GM12891 (cell line): ENCODE results near the gene CD300H.
"Not testable (repeated sequence)": the region's sequence is repeated elsewhere in the genome, so short reads cannot be mapped to it uniquely, and the experiment has no call there.

Source experiments
- DNase-seq: peaks from one replicate; pipeline ENCODE4 v3.0.0; 2011; ENCODE audit warnings: low spot score; ENCODE audit not compliant: insufficient read length
- FAIRE-seq: peaks from 2 replicates; lab custom pipeline; 2011; peaks lifted over from hg19 to GRCh38; lab: Jason Lieb, UNC
- PAX5 ChIP-seq: IDR thresholded peaks from 2 replicates; pipeline ENCODE4 v1.6.1; 2011; ENCODE audit warnings: low read length, moderate library complexity, mild to moderate bottlenecking; ENCODE audit not compliant: insufficient read depth, severe bottlenecking
- POLR2A ChIP-seq: IDR thresholded peaks from 2 replicates; pipeline ENCODE4 v1.6.1; 2011; ENCODE audit warnings: low read depth, low read length, control low read depth
- POLR2AphosphoS5 ChIP-seq: IDR thresholded peaks from 2 replicates; pipeline ENCODE4 v1.6.1; 2011; ENCODE audit warnings: low read depth, low read length, control low read depth
- POU2F2 ChIP-seq: IDR thresholded peaks from 2 replicates; pipeline ENCODE4 v1.6.1; 2011; ENCODE audit warnings: low read depth, mild to moderate bottlenecking, control low read depth, low read length, moderate library complexity
- SPI1 ChIP-seq: IDR thresholded peaks from 2 replicates; pipeline ENCODE4 v1.6.1; 2011; ENCODE audit warnings: low read depth, low read length, control low read depth
- TAF1 ChIP-seq: IDR thresholded peaks from 2 replicates; pipeline ENCODE4 v1.6.1; 2011; ENCODE audit warnings: low read depth, low read length, control low read depth

Gene CD300H

GRCh38 chr17:74521701-74522201 lies 45.6 kb downstream of the CD300H start:
- TF ChIP-seq SPI1 (peak; percentile 37; the same call in 1 of the 2 replicates), POU2F2 (no peak)
- FAIRE-seq, result no peak
- DNase-seq, result no peak

- FAIRE-seq, result no peak
- no peak for DNase-seq
- TF ChIP-seq SPI1 (no peak), POLR2A (no peak), PAX5 (no peak), POLR2AphosphoS5 (no peak), TAF1 (no peak), POU2F2 (no peak)
Measured at GRCh38 chr17:74520790-74521480, 46.4 kb downstream of the CD300H start.

- no peak for DNase-seq
- no peak for FAIRE-seq
- TF ChIP-seq POLR2A (no peak), TAF1 (no peak), POU2F2 (0 out of 2 replicates have a peak, but pooled peaks have one; percentile 18), SPI1 (peak; percentile 49)
Measured at GRCh38 chr17:74520016-74520434, 47.3 kb downstream of the CD300H start.

GRCh38 chr17:74518413-74518981 lies 48.8 kb downstream of the CD300H start:
- not testable (repeated sequence) for DNase-seq, FAIRE-seq

- TF ChIP-seq POLR2A (no peak), SPI1 (no peak), POLR2AphosphoS5 (no peak), TAF1 (no peak), PAX5 (no peak), POU2F2 (no peak)
- FAIRE-seq (no peak), DNase-seq (no peak)
Measured at GRCh38 chr17:74516561-74517328, 50.6 kb downstream of the CD300H start.

GRCh38 chr17:74515941-74516340 lies 51.4 kb downstream of the CD300H start:
- FAIRE-seq, result no peak
- no peak for TF ChIP-seq TAF1
- TF ChIP-seq POLR2A, result no peak
- no peak for TF ChIP-seq POLR2AphosphoS5
- TF ChIP-seq POU2F2, result no peak
- TF ChIP-seq SPI1, result no peak
- TF ChIP-seq PAX5, result no peak
- DNase-seq, result no peak

- DNase-seq, result no peak
- TF ChIP-seq POLR2AphosphoS5 (0 out of 2 replicates have a peak, but pooled peaks have one; percentile 8), SPI1 (no peak), TAF1 (no peak), PAX5 (no peak), POLR2A (no peak)
- FAIRE-seq, result no peak
Measured at GRCh38 chr17:74514632-74515334, 52.5 kb downstream of the CD300H start.

GRCh38 chr17:74513987-74514631 lies 53.2 kb downstream of the CD300H start:
- DNase-seq, result no peak
- peak; percentile 98 for FAIRE-seq

GRCh38 chr17:74512624-74513091 lies 54.7 kb downstream of the CD300H start:
- no peak for TF ChIP-seq POLR2A
- no peak; the same call in 1 of the 2 replicates for TF ChIP-seq SPI1
- TF ChIP-seq PAX5, result no peak
- no peak for TF ChIP-seq TAF1
- FAIRE-seq (peak; percentile 69), DNase-seq (no peak)

More at GRCh38 chr17:74513987-74514631, 53.2 kb downstream of the CD300H start:
- TF ChIP-seq POLR2AphosphoS5 (peak; percentile 40; the same call in 1 of the 2 replicates), PAX5 (no peak), POU2F2 (peak; percentile 18; the same call in 1 of the 2 replicates)

GRCh38 chr17:74512036-74512435 lies 55.3 kb downstream of the CD300H start:
- no peak for TF ChIP-seq TAF1
- TF ChIP-seq SPI1, result no peak
- no peak for TF ChIP-seq POU2F2
- TF ChIP-seq POLR2A, result no peak
- no peak for TF ChIP-seq POLR2AphosphoS5
- no peak for TF ChIP-seq PAX5
- no peak for FAIRE-seq
- no peak for DNase-seq
